H1 (cell line): ENCODE data around the gene JAG1. TPM values are rescaled to one million over a fixed set of nuclear protein-coding genes. Genes with fewer than 3 reads are reported as not detected.

Source experiments
- CTCF ChIA-PET: fragments of 300-600 bp; sonication (Branson Sonifier 250); formaldehyde crosslinking; loops from one replicate; lab custom pipeline; 2021; ENCODE audit not compliant: partially characterized antibody; lab: Charles Lee
- POLR2A ChIA-PET: fragments of 300-600 bp; sonication (Branson Sonifier 250); formaldehyde crosslinking; loops from one replicate; lab custom pipeline; 2021; ENCODE audit warnings: inconsistent platforms; ENCODE audit not compliant: partially characterized antibody; lab: Charles Lee
- DNase-seq, 2 experiments: peaks; one replicate each; pipeline versions ENCODE4 v3.0.0 to v3.0.0-alpha.2; 2010 to 2022; ENCODE audit warnings: low spot score in 2 of 2, low read depth in 1 of 2, mixed read lengths in 1 of 2
- FAIRE-seq: peaks from 2 replicates; lab custom pipeline; 2011; peaks lifted over from hg19 to GRCh38; lab: Jason Lieb, UNC
- H2AFZ ChIP-seq: 2 replicates; pipeline ENCODE4 v1.8.1; 2012; ENCODE audit warnings: low read length, inconsistent platforms
- H2AK5ac ChIP-seq: 2 replicates; pipeline ENCODE4 v1.6.1; 2013; ENCODE audit warnings: low read depth, low read length
- H2BK120ac ChIP-seq: replicated peaks from 2 replicates; pipeline ENCODE3; 2013; ENCODE audit warnings: low read depth, low read length, inconsistent platforms
- H2BK12ac ChIP-seq: 2 replicates; pipeline ENCODE4 v1.6.1; 2013; ENCODE audit warnings: low read depth, low read length
- H2BK15ac ChIP-seq: 2 replicates; pipeline ENCODE4 v1.6.1; 2013; ENCODE audit warnings: low read length
- H2BK20ac ChIP-seq: 2 replicates; pipeline ENCODE4 v1.6.1; 2013; ENCODE audit warnings: low read length
- H2BK5ac ChIP-seq: 2 replicates; pipeline ENCODE4 v1.6.1; 2013; ENCODE audit warnings: low read depth, low read length
- H3K14ac ChIP-seq: 2 replicates; pipeline ENCODE4 v1.6.1; 2013; ENCODE audit warnings: inconsistent platforms; ENCODE audit not compliant: insufficient read length
- H3K18ac ChIP-seq: 2 replicates; pipeline ENCODE4 v1.6.1; 2013; ENCODE audit warnings: low read length; ENCODE audit errors: extremely low read depth
- H3K23ac ChIP-seq: 2 replicates; pipeline ENCODE4 v1.6.1; 2013; ENCODE audit warnings: inconsistent platforms; ENCODE audit not compliant: insufficient read length
- H3K23me2 ChIP-seq: 2 replicates; pipeline ENCODE4 v1.6.1; 2013; ENCODE audit warnings: low read depth, low read length
- H3K27ac ChIP-seq: 2 replicates; pipeline ENCODE4 v1.6.1; 2011; ENCODE audit warnings: low read depth, low read length, inconsistent platforms
- H3K27me3 ChIP-seq, 4 experiments: replicated peaks in 1 of 4; 1 replicate in 1 of 4; 2 replicates in 3 of 4; pipeline versions ENCODE4 v1.6.1 to v1.8.1; 2011 to 2013; ENCODE audit warnings: low read length in 3 of 4, mild to moderate bottlenecking in 3 of 4, inconsistent platforms in 2 of 4, mixed read lengths in 2 of 4, moderate library complexity in 1 of 4; ENCODE audit not compliant: control insufficient read depth in 3 of 4, insufficient read depth in 3 of 4; ENCODE audit errors: extremely low read depth in 1 of 4
- H3K36me3 ChIP-seq, 4 experiments: 2 replicates each; pipeline versions ENCODE4 v1.6.1 to v1.8.1; 2011 to 2013; ENCODE audit warnings: mild to moderate bottlenecking in 4 of 4, low read length in 3 of 4, moderate library complexity in 2 of 4, control low read depth in 1 of 4, inconsistent platforms in 1 of 4; ENCODE audit not compliant: insufficient read depth in 4 of 4, control insufficient read depth in 2 of 4
- H3K4ac ChIP-seq: replicated peaks from 2 replicates; pipeline ENCODE3; 2013; ENCODE audit warnings: low read length, low read depth, mixed read lengths, inconsistent platforms; ENCODE audit not compliant: insufficient read length
- H3K4me1 ChIP-seq, 4 experiments: replicated peaks in 1 of 4; 1 replicate in 1 of 4; 2 replicates in 3 of 4; pipeline versions ENCODE4 v1.6.1 to v1.8.1; 2011 to 2013; ENCODE audit warnings: low read length in 3 of 4, inconsistent platforms in 2 of 4, mixed read lengths in 1 of 4; ENCODE audit not compliant: insufficient read depth in 4 of 4, control insufficient read depth in 3 of 4
- H3K4me2 ChIP-seq, 2 experiments: 2 replicates each; pipeline versions ENCODE4 v1.6.1 to v1.8.1; 2011 to 2013; ENCODE audit warnings: low read depth in 2 of 2, low read length in 2 of 2, control low read depth in 1 of 2, inconsistent platforms in 1 of 2, mild to moderate bottlenecking in 1 of 2; ENCODE audit not compliant: insufficient read depth in 1 of 2
- H3K4me3 ChIP-seq, 4 experiments: fragments of 200-600, 300-600 bp in 1 of 4; sonication (generic), shearing (Covaris generic), sonication (Bioruptor Twin) in 1 of 4; 2 replicates each; pipeline versions ENCODE4 v1.5.1 to v1.8.1; 2011 to 2016; ENCODE audit warnings: low read length in 4 of 4, low read depth in 3 of 4, control low read depth in 2 of 4, inconsistent platforms in 2 of 4, mild to moderate bottlenecking in 2 of 4, mixed read lengths in 1 of 4, moderate library complexity in 1 of 4; ENCODE audit not compliant: insufficient read depth in 2 of 4; ENCODE audit errors: extremely low read depth in 1 of 4
- H3K56ac ChIP-seq: replicated peaks from 2 replicates; pipeline ENCODE3; 2013; ENCODE audit warnings: low read depth, mild to moderate bottlenecking, mixed read lengths, low read length, inconsistent platforms; ENCODE audit not compliant: insufficient read length
- H3K79me1 ChIP-seq: 2 replicates; pipeline ENCODE4 v1.6.1; 2013; ENCODE audit warnings: low read depth, low read length, control low read depth
- H3K79me2 ChIP-seq, 2 experiments: 2 replicates each; pipeline versions ENCODE4 v1.6.1 to v1.8.1; 2012 to 2013; ENCODE audit warnings: low read length in 2 of 2, mild to moderate bottlenecking in 2 of 2, inconsistent platforms in 1 of 2; ENCODE audit not compliant: insufficient read depth in 2 of 2, control insufficient read depth in 1 of 2
- H3K9ac ChIP-seq, 4 experiments: replicated peaks in 1 of 4; 1 replicate in 1 of 4; 2 replicates in 3 of 4; pipeline versions ENCODE4 v1.6.1 to v1.8.1; 2011 to 2013; ENCODE audit warnings: low read depth in 3 of 4, low read length in 3 of 4, control low read depth in 2 of 4, mild to moderate bottlenecking in 2 of 4, moderate library complexity in 2 of 4, inconsistent platforms in 1 of 4; ENCODE audit errors: extremely low read depth in 1 of 4
- H3K9me3 ChIP-seq, 2 experiments: 2 replicates each; pipeline versions ENCODE4 v1.6.1 to v1.8.1; 2012 to 2013; ENCODE audit warnings: mild to moderate bottlenecking in 2 of 2, moderate library complexity in 2 of 2, control low read depth in 1 of 2, inconsistent platforms in 1 of 2, low read depth in 1 of 2, low read length in 1 of 2, mixed read lengths in 1 of 2; ENCODE audit not compliant: insufficient read depth in 2 of 2
- H4K20me1 ChIP-seq, 2 experiments: replicated peaks in 1 of 2; 2 replicates each; pipeline versions ENCODE3 to v1.8.1; 2011 to 2013; ENCODE audit warnings: inconsistent platforms in 2 of 2, low read length in 2 of 2, mild to moderate bottlenecking in 1 of 2; ENCODE audit not compliant: insufficient read depth in 2 of 2, control insufficient read depth in 1 of 2
- H4K5ac ChIP-seq: 2 replicates; pipeline ENCODE4 v1.6.1; 2013; ENCODE audit warnings: low read length, low read depth, mixed read lengths, inconsistent platforms; ENCODE audit not compliant: insufficient read length
- H4K8ac ChIP-seq: 2 replicates; pipeline ENCODE4 v1.8.0; 2013; ENCODE audit warnings: mild to moderate bottlenecking, moderate library complexity, low read length, inconsistent platforms; ENCODE audit not compliant: insufficient read depth; ENCODE audit errors: extremely low read depth
- H4K91ac ChIP-seq: replicated peaks from 2 replicates; pipeline ENCODE3; 2013; ENCODE audit warnings: low read length, mixed read lengths, inconsistent platforms; ENCODE audit not compliant: insufficient read length
- WGBS, 2 experiments: shearing (Covaris generic) in 1 of 2; methylation state at CpG; one replicate each; pipeline versions ENCODE4 v1.1.6 to v1.1.7; 2013 to 2015; ENCODE audit warnings: low lambda C conversion rate in 2 of 2, mixed read lengths in 2 of 2, inconsistent platforms in 1 of 2, low coverage in 1 of 2, missing lambda C conversion rate in 1 of 2; ENCODE audit not compliant: insufficient replicate concordance in 2 of 2, insufficient coverage in 1 of 2, insufficient read length in 1 of 2; ENCODE audit errors: extremely low coverage in 1 of 2, missing lambda C conversion rate in 1 of 2; 5-methylcytosine and 5-hydroxymethylcytosine counted together
- polyA plus RNA-seq, 7 experiments: library from polyadenylated mRNA; depleted of rRNA in 3 of 7; stranded (reverse) in 5 of 7; unstranded in 2 of 7; fragments of >200 nt in 5 of 7; fragments of 200-250 nt in 2 of 7; gene quantifications; 1 replicate in 5 of 7; 2 replicates in 1 of 7; 4 replicates in 1 of 7; pipeline versions ENCODE4 v1.2.1 to v1.2.3, GENCODE V29; 2011 to 2013; ENCODE audit warnings: missing spikeins in 2 of 7, mixed read lengths in 2 of 7
- total RNA-seq: library from RNA; stranded (reverse); fragmentation: NEBNext Ultra II Directional; extraction: Animal tissue kit (Norgen Biotek cat#: 25700); gene quantifications from 2 replicates; pipeline ENCODE4 v1.2.1, GENCODE V29; 2021

JAG1 gene
- total and polyA plus RNA-seq, 2 of the 8 experiments (the other 6 are each of a cell fraction or from before 2014, with no cell fraction given), result 13.5 to 27.3 TPM

DNA sequence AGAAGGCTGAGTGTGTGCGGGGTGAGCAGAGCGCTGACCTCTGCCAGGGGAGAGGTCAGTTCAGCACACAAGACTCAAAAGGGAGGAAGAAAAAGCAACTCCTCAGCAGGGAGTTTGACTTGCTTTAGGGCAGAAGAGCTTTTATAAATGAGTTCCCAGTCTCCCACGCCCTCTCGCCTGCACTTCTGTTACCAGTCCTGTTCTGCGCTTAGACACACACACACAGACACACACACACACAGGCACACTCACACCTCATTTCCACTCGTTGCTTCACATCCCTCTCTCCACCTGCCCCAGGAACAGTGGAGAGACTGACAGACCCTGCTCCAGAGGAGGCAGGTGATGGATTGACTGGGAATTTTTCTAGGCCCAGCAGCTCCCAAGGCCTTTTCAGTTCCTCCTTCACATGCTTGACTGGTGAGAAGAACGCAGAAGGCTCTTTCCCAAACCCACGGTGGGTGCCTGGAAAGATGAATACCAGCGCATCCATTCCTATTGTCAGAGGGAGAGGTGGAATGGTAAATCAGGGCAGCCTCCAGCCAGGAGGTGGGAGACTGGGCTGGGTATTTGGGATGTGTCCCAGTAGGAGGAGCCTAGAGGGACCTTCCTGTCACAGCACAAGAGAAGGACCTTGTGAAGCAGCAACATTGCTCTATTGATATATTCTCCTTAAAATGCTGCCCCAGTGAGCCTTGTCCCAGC, 43.7 kb downstream of the JAG1 start:
- peak overlapping the region in 1 of 2 experiments; percentile 19; a peak in 1 of 4 replicates for H3K4me2 ChIP-seq
- 81% methylated on average over 9 of the region's 9 CpGs; no CpG with 5 or more reads in 1 of the 2 experiments for WGBS, 2 experiments

More for the DNA sequence above, 43.7 kb downstream of the JAG1 start:
- Histone ChIP-seq H2BK120ac (no peak overlapping the region), H2BK15ac (no peak overlapping the region), H3K79me1 (no peaks in the 10 kb centered on the region), H4K8ac (no peak overlapping the region), H3K56ac (no peak overlapping the region), H2BK20ac (no peak overlapping the region), H3K27me3 (no peaks in the 10 kb centered on the region), H2BK5ac (no peak overlapping the region), H3K18ac (no peak overlapping the region), H2AFZ (no peak overlapping the region), H3K23ac (no peak overlapping the region), H3K36me3 (no peaks in the 10 kb centered on the region), H3K4me3 (no peak overlapping the region), H4K20me1 (no peaks in the 10 kb centered on the region), H3K27ac (no peak overlapping the region), H4K91ac (no peak overlapping the region), H3K4me1 (peaks cover 5 to 23% (median 16%) of the 10 kb centered on the region in 4 experiments; a peak in 6 of 7 replicates), H3K79me2 (no peaks in the 10 kb centered on the region), H3K9me3 (no peaks in the 10 kb centered on the region), H4K5ac (no peak overlapping the region), H3K23me2 (no peaks in the 10 kb centered on the region), H2BK12ac (peak overlapping the region; percentile 42; the same call in 1 of the 2 replicates), H3K14ac (no peak overlapping the region), H2AK5ac (no peak overlapping the region), H3K4ac (no peak overlapping the region), H3K9ac (no peak overlapping the region)
- FAIRE-seq, result no peak
- CTCF ChIA-PET, result interaction anchor here (1.8 kb wide), 1 partner anchor 19 kb away, joined by 5 read pairs; no protein-coding TSS in a partner anchor
- POLR2A ChIA-PET, result no interaction called here
- no peak for DNase-seq
